ENCODE results near the gene RBM10. TPM values are rescaled to one million over a fixed set of nuclear protein-coding genes. Genes with fewer than 3 reads are reported as not detected.

The RBM10 gene
- total RNA-seq, 2 experiments from 2014 or later, result 66.4 to 66.7 TPM

GRCh38 chrX:47212381-47213293 lies 67.6 kb downstream of the RBM10 start:
- Mint-ChIP-seq H3K36me3 (ENCODE audit: low read depth) (peaks cover 40% of the 10 kb centered on the region), H3K27ac (peak overlapping the region; percentile 42)
- POLR2A ChIA-PET, result no interaction called here

GRCh38 chrX:47214435-47215077 lies 69.5 kb downstream of the RBM10 start:
- ATAC-seq (no peak), DNase-seq (no peak)
- Mint-ChIP-seq H3K4me1 (ENCODE audit: low read depth) (peaks cover 19% of the 10 kb centered on the region), H3K9me3 (no peaks in the 10 kb centered on the region), H3K36me3 (ENCODE audit: low read depth) (peaks cover 41% of the 10 kb centered on the region), H3K27me3 (no peaks in the 10 kb centered on the region), H3K27ac (no peak overlapping the region), H3K4me3 (no peak overlapping the region)
- POLR2A ChIA-PET, result interaction anchor here (1.0 to 3.2 kb wide), 2 partner anchors 23 to 34 kb away, joined by 3 to 10 read pairs; no protein-coding TSS in a partner anchor
- intact Hi-C loops (cut with micrococcal nuclease), result no loop called here
- no peak for TF ChIP-seq CTCF (IDR thresholded peaks at IDR 0.05)
- CTCF ChIA-PET, result no interaction called here

More at GRCh38 chrX:47212381-47213293, 67.6 kb downstream of the RBM10 start:
- H3K27me3 Mint-ChIP-seq, result no peaks in the 10 kb centered on the region
- intact Hi-C loops (cut with micrococcal nuclease), result no loop called here
- DNase-seq (no peak), ATAC-seq (no peak)
- H3K9me3 Mint-ChIP-seq, result no peaks in the 10 kb centered on the region
- H3K4me1 Mint-ChIP-seq (ENCODE audit: low read depth), result peaks cover 18% of the 10 kb centered on the region
- CTCF ChIA-PET, result no interaction called here
- H3K4me3 Mint-ChIP-seq, result no peak overlapping the region
- no peak for TF ChIP-seq CTCF (IDR thresholded peaks at IDR 0.05)

- ChIA-PET POLR2A (interaction anchor here (0.5 to 3.2 kb wide), 5 partner anchors 8 to 1967 kb away, joined by 3 to 10 read pairs (median 3); no protein-coding TSS in a partner anchor), CTCF (no interaction called here)
Measured at GRCh38 chrX:47215291-47215900, 70.4 kb downstream of the RBM10 start.

GRCh38 chrX:47216393-47216925 lies 71.4 kb downstream of the RBM10 start:
- Mint-ChIP-seq H3K36me3 (ENCODE audit: low read depth) (peaks cover 50% of the 10 kb centered on the region), H3K4me1 (ENCODE audit: low read depth) (peaks cover 34% of the 10 kb centered on the region), H3K4me3 (peak overlapping the region; percentile 88), H3K9me3 (no peaks in the 10 kb centered on the region), H3K27me3 (no peaks in the 10 kb centered on the region), H3K27ac (peak overlapping the region; percentile 94)
- POLR2A ChIA-PET, result interaction anchor here (1.8 to 6.9 kb wide), 3 partner anchors 9 to 25 kb away, joined by 4 to 42 read pairs (median 10); partner anchors contain the start of gene USP11
- ATAC-seq, result no peak
- TF ChIP-seq CTCF (IDR thresholded peaks at IDR 0.05), result no peak
- CTCF ChIA-PET, result no interaction called here
- DNase-seq, result no peak
- intact Hi-C loops (cut with micrococcal nuclease), result no loop called here

More at GRCh38 chrX:47215291-47215900, 70.4 kb downstream of the RBM10 start:
- H3K4me1 Mint-ChIP-seq (ENCODE audit: low read depth), result peaks cover 28% of the 10 kb centered on the region
- intact Hi-C loops (cut with micrococcal nuclease), result no loop called here
- no peak for DNase-seq
- no peaks in the 10 kb centered on the region for H3K27me3 Mint-ChIP-seq
- no peak for ATAC-seq
- TF ChIP-seq CTCF (IDR thresholded peaks at IDR 0.05), result no peak
- H3K4me3 Mint-ChIP-seq, result no peak overlapping the region
- peaks cover 49% of the 10 kb centered on the region for H3K36me3 Mint-ChIP-seq (ENCODE audit: low read depth)
- H3K9me3 Mint-ChIP-seq, result no peaks in the 10 kb centered on the region
- H3K27ac Mint-ChIP-seq, result no peak overlapping the region

Measured in activated CD8-positive, alpha-beta T cell treated with anti-CD3 and anti-CD28 coated beads for 36 hours (primary cell).